HepG2 (cell line): ENCODE measurements around the gene SLC39A3. TPM values are rescaled to one million over a fixed set of nuclear protein-coding genes. Genes with fewer than 3 reads are reported as not detected.

ENCODE experiments used
- CENPT ChIP-seq: sonication (generic); formaldehyde crosslinking; IDR thresholded peaks from 2 replicates; pipeline ENCODE4 v1.8.0; 2022; ENCODE audit warnings: low read depth, mild to moderate bottlenecking, moderate library complexity, missing genetic modification reagents
- FOSL2 ChIP-seq: sonication (generic); formaldehyde crosslinking; IDR thresholded peaks from 2 replicates; pipeline ENCODE4 v1.4.0; 2020; ENCODE audit warnings: missing genetic modification reagents
- GTF2F1 ChIP-seq: fragments of 150-350 bp; IDR thresholded peaks from 2 replicates; pipeline ENCODE4 v1.6.1; 2014; ENCODE audit warnings: low read length
- JDP2 ChIP-seq: sonication (generic); formaldehyde crosslinking; IDR thresholded peaks from 2 replicates; pipeline ENCODE4 v1.8.1; 2022; ENCODE audit warnings: missing genetic modification reagents, borderline replicate concordance
- MEF2D ChIP-seq: sonication (generic); formaldehyde crosslinking; IDR thresholded peaks from 2 replicates; pipeline ENCODE4 v1.5.1; 2020; ENCODE audit warnings: mild to moderate bottlenecking, missing genetic modification reagents
- MZF1 ChIP-seq: sonication (generic); formaldehyde crosslinking; IDR thresholded peaks from 2 replicates; pipeline ENCODE4 v1.8.1; 2023; ENCODE audit warnings: mild to moderate bottlenecking, missing genetic modification reagents, borderline replicate concordance
- NR1H2 ChIP-seq: sonication (generic); formaldehyde crosslinking; IDR thresholded peaks from 2 replicates; pipeline ENCODE4 v1.8.1; 2022; ENCODE audit warnings: low read depth, missing genetic modification reagents, borderline replicate concordance
- PCBP1 ChIP-seq: fragments of 200-400 bp; formaldehyde crosslinking; IDR thresholded peaks from 2 replicates; pipeline ENCODE4 v1.6.1; 2017; ENCODE audit warnings: mild to moderate bottlenecking, low read depth, low read length, borderline replicate concordance
- POLR2A ChIP-seq, 2 experiments: IDR thresholded peaks; 2 replicates each; pipeline ENCODE4 v1.6.1; 2011; ENCODE audit warnings: low read depth in 2 of 2, low read length in 2 of 2, mild to moderate bottlenecking in 1 of 2, moderate library complexity in 1 of 2; ENCODE audit not compliant: insufficient read depth in 1 of 2
- SMAD1 ChIP-seq: sonication (generic); formaldehyde crosslinking; IDR thresholded peaks from 2 replicates; pipeline ENCODE4 v1.4.0; 2020; ENCODE audit warnings: missing genetic modification reagents, low read depth, mild to moderate bottlenecking, borderline replicate concordance
- SOX5 ChIP-seq: IDR thresholded peaks from 2 replicates; pipeline ENCODE4 v1.6.1; 2016; ENCODE audit warnings: borderline replicate concordance
- ZEB1 ChIP-seq: IDR thresholded peaks from 2 replicates; pipeline ENCODE4 v1.6.1; 2012; ENCODE audit warnings: mild to moderate bottlenecking, low read depth, inconsistent platforms; ENCODE audit not compliant: insufficient replicate concordance
- ZFP41 ChIP-seq: sonication (generic); formaldehyde crosslinking; IDR thresholded peaks from 2 replicates; pipeline ENCODE4 v1.4.0; 2020; ENCODE audit warnings: mild to moderate bottlenecking, missing genetic modification reagents, borderline replicate concordance
- ZFY ChIP-seq: sonication (generic); formaldehyde crosslinking; IDR thresholded peaks from 2 replicates; pipeline ENCODE4 v1.4.0; 2020; ENCODE audit warnings: missing genetic modification reagents
- ZGPAT ChIP-seq: IDR thresholded peaks from 2 replicates; pipeline ENCODE4 v1.6.1; 2016; ENCODE audit warnings: mild to moderate bottlenecking
- ZNF367 ChIP-seq: sonication (generic); formaldehyde crosslinking; IDR thresholded peaks from 2 replicates; pipeline ENCODE4 v1.4.0; 2020; ENCODE audit warnings: missing genetic modification reagents, borderline replicate concordance
- ZNF614 ChIP-seq: IDR thresholded peaks from 2 replicates; pipeline ENCODE4 v1.6.1; 2018; ENCODE audit warnings: missing biosample characterization, missing genetic modification reagents, inconsistent platforms, borderline replicate concordance
- ZNF75D ChIP-seq: sonication (generic); formaldehyde crosslinking; IDR thresholded peaks from 2 replicates; pipeline ENCODE4 v1.8.1; 2023; ENCODE audit warnings: missing genetic modification reagents, mild to moderate bottlenecking, borderline replicate concordance
- ZSCAN30 ChIP-seq: sonication (generic); formaldehyde crosslinking; IDR thresholded peaks from 2 replicates; pipeline ENCODE4 v1.5.0; 2020; ENCODE audit warnings: mild to moderate bottlenecking, missing genetic modification reagents
- polyA plus RNA-seq, 8 experiments: library from polyadenylated mRNA; depleted of rRNA in 3 of 8; stranded (reverse) in 7 of 8; unstranded in 1 of 8; fragments of >200 nt; fragmentation: Illumina TruSeq in 4 of 8; extraction: Trizol in 4 of 8; gene quantifications; 2 replicates each; pipeline versions ENCODE4 v1.2.1 to v1.2.3, GENCODE V29; 2011 to 2016; ENCODE audit warnings: low read depth in 4 of 8, missing spikeins in 1 of 8, mixed read lengths in 1 of 8; ENCODE audit not compliant: insufficient read depth in 1 of 8
- total RNA-seq, 5 experiments: library from RNA; depleted of rRNA; stranded (reverse); fragments of >200 nt; fragmentation: Illumina TruSeq; extraction: Trizol; gene quantifications; 2 replicates each; pipeline ENCODE4 v1.2.3, GENCODE V29; 2016; ENCODE audit warnings: low read depth in 1 of 5
- TF ChIP-seq, protein P1 (sequence below), 2 experiments: IDR thresholded peaks; 2 replicates each; pipeline ENCODE4 v1.6.1; 2011 to 2012; ENCODE audit warnings: low read length in 2 of 2, borderline replicate concordance in 1 of 2, low read depth in 1 of 2, mild to moderate bottlenecking in 1 of 2, moderate library complexity in 1 of 2
- TF ChIP-seq, protein P2 (sequence below): sonication (generic); formaldehyde crosslinking; IDR thresholded peaks from 2 replicates; pipeline ENCODE4 v1.4.0; 2020; ENCODE audit warnings: missing genetic modification reagents

Gene SLC39A3
- total and polyA plus RNA-seq, 2 of the 13 experiments (the other 11 are each of a cell fraction or from before 2014, with no cell fraction given), result 33.6 to 41.6 TPM

GRCh38 chr19:2703077-2703437 is 36.8 kb downstream of the SLC39A3 start (continued):
- TF ChIP-seq MEF2D, result no peak
- TF ChIP-seq ZNF614, result 0 out of 2 replicates have a peak, but pooled peaks have one; percentile 39
- TF ChIP-seq GTF2F1, result no peak
- no peak for TF ChIP-seq ZFY (CRISPR knock-in tag)
- TF ChIP-seq CENPT (CRISPR knock-in tag), result no peak
- TF ChIP-seq SOX5, result no peak
- no peak for TF ChIP-seq NR1H2 (CRISPR knock-in tag)
- no peak for TF ChIP-seq ZEB1
- TF ChIP-seq ZNF75D (CRISPR knock-in tag), result no peak
- no peak for TF ChIP-seq SMAD1 (CRISPR knock-in tag)
- TF ChIP-seq PCBP1, result no peak
- TF ChIP-seq, protein P1, sequence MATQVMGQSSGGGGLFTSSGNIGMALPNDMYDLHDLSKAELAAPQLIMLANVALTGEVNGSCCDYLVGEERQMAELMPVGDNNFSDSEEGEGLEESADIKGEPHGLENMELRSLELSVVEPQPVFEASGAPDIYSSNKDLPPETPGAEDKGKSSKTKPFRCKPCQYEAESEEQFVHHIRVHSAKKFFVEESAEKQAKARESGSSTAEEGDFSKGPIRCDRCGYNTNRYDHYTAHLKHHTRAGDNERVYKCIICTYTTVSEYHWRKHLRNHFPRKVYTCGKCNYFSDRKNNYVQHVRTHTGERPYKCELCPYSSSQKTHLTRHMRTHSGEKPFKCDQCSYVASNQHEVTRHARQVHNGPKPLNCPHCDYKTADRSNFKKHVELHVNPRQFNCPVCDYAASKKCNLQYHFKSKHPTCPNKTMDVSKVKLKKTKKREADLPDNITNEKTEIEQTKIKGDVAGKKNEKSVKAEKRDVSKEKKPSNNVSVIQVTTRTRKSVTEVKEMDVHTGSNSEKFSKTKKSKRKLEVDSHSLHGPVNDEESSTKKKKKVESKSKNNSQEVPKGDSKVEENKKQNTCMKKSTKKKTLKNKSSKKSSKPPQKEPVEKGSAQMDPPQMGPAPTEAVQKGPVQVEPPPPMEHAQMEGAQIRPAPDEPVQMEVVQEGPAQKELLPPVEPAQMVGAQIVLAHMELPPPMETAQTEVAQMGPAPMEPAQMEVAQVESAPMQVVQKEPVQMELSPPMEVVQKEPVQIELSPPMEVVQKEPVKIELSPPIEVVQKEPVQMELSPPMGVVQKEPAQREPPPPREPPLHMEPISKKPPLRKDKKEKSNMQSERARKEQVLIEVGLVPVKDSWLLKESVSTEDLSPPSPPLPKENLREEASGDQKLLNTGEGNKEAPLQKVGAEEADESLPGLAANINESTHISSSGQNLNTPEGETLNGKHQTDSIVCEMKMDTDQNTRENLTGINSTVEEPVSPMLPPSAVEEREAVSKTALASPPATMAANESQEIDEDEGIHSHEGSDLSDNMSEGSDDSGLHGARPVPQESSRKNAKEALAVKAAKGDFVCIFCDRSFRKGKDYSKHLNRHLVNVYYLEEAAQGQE (IDR thresholded peaks at IDR 0.05; ENCODE audit: borderline replicate concordance in 1 of 2, low read depth in 1 of 2, low read length in 2 of 2), result no peak
- no peak for TF ChIP-seq POLR2A (IDR thresholded peaks at IDR 0.05; ENCODE audit: insufficient read depth in 1 of 2, low read depth in 2 of 2, low read length in 2 of 2)
- no peak for TF ChIP-seq FOSL2 (CRISPR knock-in tag)
- no peak for TF ChIP-seq ZNF367
- no peak for TF ChIP-seq ZFP41
- TF ChIP-seq, protein P2, sequence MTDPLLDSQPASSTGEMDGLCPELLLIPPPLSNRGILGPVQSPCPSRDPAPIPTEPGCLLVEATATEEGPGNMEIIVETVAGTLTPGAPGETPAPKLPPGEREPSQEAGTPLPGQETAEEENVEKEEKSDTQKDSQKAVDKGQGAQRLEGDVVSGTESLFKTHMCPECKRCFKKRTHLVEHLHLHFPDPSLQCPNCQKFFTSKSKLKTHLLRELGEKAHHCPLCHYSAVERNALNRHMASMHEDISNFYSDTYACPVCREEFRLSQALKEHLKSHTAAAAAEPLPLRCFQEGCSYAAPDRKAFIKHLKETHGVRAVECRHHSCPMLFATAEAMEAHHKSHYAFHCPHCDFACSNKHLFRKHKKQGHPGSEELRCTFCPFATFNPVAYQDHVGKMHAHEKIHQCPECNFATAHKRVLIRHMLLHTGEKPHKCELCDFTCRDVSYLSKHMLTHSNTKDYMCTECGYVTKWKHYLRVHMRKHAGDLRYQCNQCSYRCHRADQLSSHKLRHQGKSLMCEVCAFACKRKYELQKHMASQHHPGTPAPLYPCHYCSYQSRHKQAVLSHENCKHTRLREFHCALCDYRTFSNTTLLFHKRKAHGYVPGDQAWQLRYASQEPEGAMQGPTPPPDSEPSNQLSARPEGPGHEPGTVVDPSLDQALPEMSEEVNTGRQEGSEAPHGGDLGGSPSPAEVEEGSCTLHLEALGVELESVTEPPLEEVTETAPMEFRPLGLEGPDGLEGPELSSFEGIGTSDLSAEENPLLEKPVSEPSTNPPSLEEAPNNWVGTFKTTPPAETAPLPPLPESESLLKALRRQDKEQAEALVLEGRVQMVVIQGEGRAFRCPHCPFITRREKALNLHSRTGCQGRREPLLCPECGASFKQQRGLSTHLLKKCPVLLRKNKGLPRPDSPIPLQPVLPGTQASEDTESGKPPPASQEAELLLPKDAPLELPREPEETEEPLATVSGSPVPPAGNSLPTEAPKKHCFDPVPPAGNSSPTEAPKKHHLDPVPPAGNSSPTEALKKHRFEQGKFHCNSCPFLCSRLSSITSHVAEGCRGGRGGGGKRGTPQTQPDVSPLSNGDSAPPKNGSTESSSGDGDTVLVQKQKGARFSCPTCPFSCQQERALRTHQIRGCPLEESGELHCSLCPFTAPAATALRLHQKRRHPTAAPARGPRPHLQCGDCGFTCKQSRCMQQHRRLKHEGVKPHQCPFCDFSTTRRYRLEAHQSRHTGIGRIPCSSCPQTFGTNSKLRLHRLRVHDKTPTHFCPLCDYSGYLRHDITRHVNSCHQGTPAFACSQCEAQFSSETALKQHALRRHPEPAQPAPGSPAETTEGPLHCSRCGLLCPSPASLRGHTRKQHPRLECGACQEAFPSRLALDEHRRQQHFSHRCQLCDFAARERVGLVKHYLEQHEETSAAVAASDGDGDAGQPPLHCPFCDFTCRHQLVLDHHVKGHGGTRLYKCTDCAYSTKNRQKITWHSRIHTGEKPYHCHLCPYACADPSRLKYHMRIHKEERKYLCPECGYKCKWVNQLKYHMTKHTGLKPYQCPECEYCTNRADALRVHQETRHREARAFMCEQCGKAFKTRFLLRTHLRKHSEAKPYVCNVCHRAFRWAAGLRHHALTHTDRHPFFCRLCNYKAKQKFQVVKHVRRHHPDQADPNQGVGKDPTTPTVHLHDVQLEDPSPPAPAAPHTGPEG (CRISPR knock-in tag), result no peak
- TF ChIP-seq ZGPAT, result 0 out of 2 replicates have a peak, but pooled peaks have one; percentile 47
- TF ChIP-seq MZF1 (CRISPR knock-in tag), result no peak
- TF ChIP-seq JDP2 (CRISPR knock-in tag), result no peak
- no peak for TF ChIP-seq ZSCAN30 (CRISPR knock-in tag)
